Psoas muscle (tissue), 8 donors: ENCODE measurements around the gene PEDS1. TPM values are rescaled to one million over a fixed set of nuclear protein-coding genes. Genes with fewer than 3 reads are reported as not detected.

ENCODE experiments used
- ATAC-seq, 4 donors: fragments of 200-7000 bp; cut with Tn5 transposase; one replicate each; pipeline ENCODE4 v1.9.1; 2020; ENCODE audit warnings: moderate library complexity in 3 of 4, mild to moderate bottlenecking in 2 of 4
- DNase-seq, 2 donors: peaks; one replicate each; pipeline ENCODE4 v3.0.0-alpha.2; 2020
- H3K27ac ChIP-seq: fragments of 200-600 bp; one replicate; pipeline ENCODE4 v1.8.0; 2022
- H3K27me3 ChIP-seq, 3 donors: fragments of 200-600 bp in 1 of 3; one replicate each; pipeline versions ENCODE4 v1.6.1 to v1.8.0; 2013 to 2022; ENCODE audit warnings: low read length in 2 of 3, mild to moderate bottlenecking in 2 of 3, moderate library complexity in 1 of 3; ENCODE audit not compliant: insufficient read depth in 3 of 3
- H3K36me3 ChIP-seq, 2 donors: fragments of 200-600 bp in 1 of 2; one replicate each; pipeline versions ENCODE4 v1.6.1 to v1.8.0; 2013 to 2022; ENCODE audit warnings: low read depth in 1 of 2, mild to moderate bottlenecking in 1 of 2, moderate library complexity in 1 of 2; ENCODE audit not compliant: insufficient read depth in 1 of 2
- H3K4me1 ChIP-seq: fragments of 200-600 bp; one replicate; pipeline ENCODE4 v1.8.0; 2022
- H3K4me3 ChIP-seq: fragments of 200-600 bp; one replicate; pipeline ENCODE4 v1.8.0; 2022; ENCODE audit warnings: mild to moderate bottlenecking
- H3K9me3 ChIP-seq: fragments of 200-600 bp; one replicate; pipeline ENCODE4 v1.8.0; 2022
- CTCF ChIP-seq: fragments of 200-600 bp; IDR thresholded peaks from one replicate; pipeline ENCODE4 v1.8.0; 2022; ENCODE audit warnings: antibody characterized with exemption
- WGBS, 3 donors: extraction: QIAGEN DNeasy Blood & Tissue Kit; methylation state at CpG; one replicate each; pipeline versions ENCODE4 v1.1.6 to v1.1.7; 2013; 5-methylcytosine and 5-hydroxymethylcytosine counted together
- intact Hi-C, 2 donors: fragments of 100-400 bp; cut with DNase I; formaldehyde crosslinking; loops; one replicate each; pipeline versions ENCODE4 v1.11.0 to v1.14.2; 2022
- polyA plus RNA-seq, 3 donors: library from polyadenylated mRNA; stranded (reverse); fragments of 200-250 nt; gene quantifications; one replicate each; pipeline ENCODE4 v1.2.3, GENCODE V29; 2013
- total RNA-seq, 4 donors: library from RNA; stranded (reverse); fragmentation: NEBNext Ultra II Directional in 2 of 4; extraction: Animal tissue kit (Norgen Biotek cat#: 25700) in 2 of 4; gene quantifications; one replicate each; pipeline versions ENCODE4 v1.2.1 to v1.2.4, GENCODE V29; 2021 to 2023
- donor health status: healthy with polysubstance abuse.
- donor health status: DM: no; HTN: no; CAD: no; lungs with moderate emphysema.
- donor health status: Bipolar disorder and iron deficiency.
- donor health status: healthy.
- donor health status: DM: yes; HTN: yes; CAD: no.
- donor health status: DM: no; HTN: no; CAD: no.
- donor health status: DM: no; HTN: no; CAD: no.
- donor health status: DM: yes; HTN: yes; CAD: no.

PEDS1 gene
- total and polyA plus RNA-seq, 7 donors = 17.5 to 59.2 (median 40.2) TPM

- Histone ChIP-seq H3K27me3 (no peaks in the 10 kb centered on the region), H3K4me3 (peak overlapping the region; percentile 75), H3K27ac (peak overlapping the region; percentile 97), H3K36me3 (no peaks in the 10 kb centered on the region), H3K4me1 (peaks cover 45% of the 10 kb centered on the region), H3K9me3 (no peaks in the 10 kb centered on the region)
- 0 to 1% (median 0%) methylated on average over 24 of the region's 24 CpGs for WGBS, 3 donors
- DNase-seq = peak; percentile 96 to 98
- intact Hi-C loops = loop anchor here (5.0 to 10.0 kb wide), 2 partner anchors 37 to 349 kb away; partner anchors contain the start of gene PEDS1 (in 1 of the 2)
- no peak for TF ChIP-seq CTCF
- peak; percentile 78 to 85 (median 84) for ATAC-seq
Observed at GRCh38 chr20:50115591-50116367, 37.7 kb downstream of the PEDS1 start.

- H3K27ac ChIP-seq = peak overlapping the region; percentile 97
- TF ChIP-seq CTCF = no peak
- no peaks in the 10 kb centered on the region for H3K27me3 ChIP-seq
- DNase-seq (no peak), ATAC-seq (no peak)
- no peaks in the 10 kb centered on the region for H3K36me3 ChIP-seq
- H3K4me1 ChIP-seq = peaks cover 49% of the 10 kb centered on the region
- intact Hi-C loops = loop anchor here (5.0 to 10.0 kb wide), 2 partner anchors 37 to 350 kb away; partner anchors contain the start of gene PEDS1 (in 1 of the 2)
- peak overlapping the region; percentile 75 for H3K4me3 ChIP-seq
- WGBS, 3 donors = 57 to 63% (median 61%) methylated on average over 6 of the region's 6 CpGs
- no peaks in the 10 kb centered on the region for H3K9me3 ChIP-seq
Observed at GRCh38 chr20:50115041-50115512, 38.4 kb downstream of the PEDS1 start.

GRCh38 chr20:50113420-50114224, 39.9 kb downstream of the PEDS1 start:
- TF ChIP-seq CTCF = no peak
- H3K27ac ChIP-seq = peak overlapping the region; percentile 97
- H3K9me3 ChIP-seq = no peaks in the 10 kb centered on the region
- H3K27me3 ChIP-seq = no peaks in the 10 kb centered on the region
- 17 to 24% (median 19%) methylated on average over 11 of the region's 11 CpGs for WGBS, 3 donors
- intact Hi-C loops = loop anchor here in 1 of 2 donors (10.0 kb wide), 1 partner anchor 351 kb away; no protein-coding TSS in a partner anchor
- peak in 1 of 4 donors; percentile 21 for ATAC-seq
- DNase-seq = no peak
- peaks cover 63% of the 10 kb centered on the region for H3K4me1 ChIP-seq
- H3K4me3 ChIP-seq = peak overlapping the region; percentile 91
- no peaks in the 10 kb centered on the region for H3K36me3 ChIP-seq

GRCh38 chr20:50112512-50113419, 40.8 kb downstream of the PEDS1 start, which contains the start of gene UBE2V1:
UBE2V1 (minus strand) TSS chr20:50113150; CDS start chr20:50113128, 22 bp downstream.
- Histone ChIP-seq H3K9me3 (no peaks in the 10 kb centered on the region), H3K36me3 (no peaks in the 10 kb centered on the region), H3K4me1 (peaks cover 72% of the 10 kb centered on the region), H3K27me3 (no peaks in the 10 kb centered on the region), H3K27ac (peak within 1 kb of the TSS; percentile 97), H3K4me3 (peak within 1 kb of the TSS; percentile 91)
- 0 to 1% (median 0%) methylated on average over 39 to 70 of the region's 70 CpGs for WGBS, 3 donors
- intact Hi-C loops = loop anchor here in 1 of 2 donors (10.0 kb wide), 1 partner anchor 352 kb away; no protein-coding TSS in a partner anchor
- ATAC-seq (peak; percentile 81 to 86 (median 84)), DNase-seq (peak; percentile 91 to 95)
- peak; percentile 28 for TF ChIP-seq CTCF
